Panc1 (cell line): Measurements from ENCODE around the gene DNM3. TPM values are rescaled to one million over a fixed set of nuclear protein-coding genes. Genes with fewer than 3 reads are reported as not detected.

Source experiments
- ATAC-seq: fragments of 200-7000 bp; cut with Tn5 transposase; 2 replicates; pipeline ENCODE4 v1.9.1; 2020; ENCODE audit warnings: mild to moderate bottlenecking, moderate library complexity
- BruUV-seq: library from RNA; stranded (reverse); fragments of 400-500 nt; replicated peaks from 2 replicates; lab custom pipeline; 2021; lab: Mats Ljungman, UMichigan
- CTCF ChIA-PET: fragments of 300-600 bp; sonication (Branson Sonifier 250); formaldehyde crosslinking; loops from one replicate; lab custom pipeline; 2022; ENCODE audit warnings: antibody characterized with exemption; lab: Charles Lee
- POLR2A ChIA-PET: fragments of 300-600 bp; sonication (Branson Sonifier 250); formaldehyde crosslinking; loops from one replicate; lab custom pipeline; 2022; ENCODE audit warnings: antibody characterized with exemption; lab: Charles Lee
- DNase-seq: peaks from one replicate; pipeline ENCODE4 v3.0.0-alpha.2; 2010; ENCODE audit warnings: low read depth, low spot score
- H3K27ac ChIP-seq: 2 replicates; pipeline ENCODE4 v1.5.1; 2011; ENCODE audit warnings: mild to moderate bottlenecking, low read length, inconsistent platforms
- H3K27me3 ChIP-seq: fragments of 200-500 bp; sonication (Bioruptor generic); 2 replicates; pipeline ENCODE4 v1.6.0; 2014; ENCODE audit warnings: low read length, inconsistent platforms; ENCODE audit not compliant: control insufficient read depth, insufficient read depth
- H3K36me3 ChIP-seq: fragments of 200-500 bp; sonication (Bioruptor generic); 2 replicates; pipeline ENCODE4 v1.5.1; 2014; ENCODE audit warnings: inconsistent platforms, mild to moderate bottlenecking, low read length, moderate library complexity; ENCODE audit not compliant: control insufficient read depth, insufficient read depth
- H3K4me1 ChIP-seq: 2 replicates; pipeline ENCODE4 v1.5.1; 2011; ENCODE audit warnings: inconsistent platforms, mild to moderate bottlenecking, low read length, moderate library complexity; ENCODE audit not compliant: control insufficient read depth, insufficient read depth
- H3K4me3 ChIP-seq, 2 experiments: 2 replicates each; pipeline ENCODE4 v1.5.1; 2011 to 2012; ENCODE audit warnings: low read depth in 2 of 2, low read length in 2 of 2, mild to moderate bottlenecking in 2 of 2, inconsistent platforms in 1 of 2, moderate library complexity in 1 of 2
- H3K9me3 ChIP-seq: fragments of 200-500 bp; sonication (Bioruptor generic); 2 replicates; pipeline ENCODE4 v1.5.1; 2014; ENCODE audit warnings: low read depth, mild to moderate bottlenecking, inconsistent platforms, low read length, moderate library complexity; ENCODE audit not compliant: control insufficient read depth, insufficient read depth
- POLR2AphosphoS5 ChIP-seq: IDR thresholded peaks from 2 replicates; pipeline ENCODE4 v1.6.1; 2012; ENCODE audit warnings: mild to moderate bottlenecking, low read depth, low read length, moderate library complexity
- SIN3A ChIP-seq: IDR thresholded peaks from 2 replicates; pipeline ENCODE4 v1.6.1; 2012; ENCODE audit warnings: low read depth, mild to moderate bottlenecking, low read length, moderate library complexity, borderline replicate concordance; ENCODE audit not compliant: insufficient read depth
- TCF7L2 ChIP-seq: IDR thresholded peaks from 2 replicates; pipeline ENCODE4 v1.6.1; 2011; ENCODE audit warnings: mild to moderate bottlenecking, low read depth, low read length, inconsistent platforms
- in situ Hi-C: cut with HindIII; loops from 2 replicates; pipeline ENCODE4 v1.10.0; 2016; ENCODE audit warnings: low sequenced_read_pairs, low pct_unique_long_range_greater_than_20kb
- intact Hi-C: fragments of 100-400 bp; cut with micrococcal nuclease; formaldehyde crosslinking; loops from one replicate; pipeline ENCODE4 v1.10.0; 2022; ENCODE audit not compliant: unreplicated experiment
- total RNA-seq: library from RNA; stranded (reverse); gene quantifications from one replicate; pipeline ENCODE4 v1.2.1, GENCODE V29; 2021; ENCODE audit not compliant: unreplicated experiment
- TF ChIP-seq, protein P1 (sequence below), 2 experiments: IDR thresholded peaks; 2 replicates each; pipeline ENCODE4 v1.6.1; 2011 to 2012; ENCODE audit warnings: low read depth in 2 of 2, control low read depth in 1 of 2, low read length in 1 of 2, mild to moderate bottlenecking in 1 of 2, moderate library complexity in 1 of 2; ENCODE audit not compliant: insufficient read depth in 1 of 2
- TF ChIP-seq, protein P2 (sequence below): fragments of 450-650 bp; IDR thresholded peaks from 2 replicates; pipeline ENCODE4 v1.5.1; 2017; ENCODE audit warnings: mild to moderate bottlenecking

DNM3 gene
- total RNA-seq, 1 experiment from 2014 or later: 0.46 TPM

DNA sequence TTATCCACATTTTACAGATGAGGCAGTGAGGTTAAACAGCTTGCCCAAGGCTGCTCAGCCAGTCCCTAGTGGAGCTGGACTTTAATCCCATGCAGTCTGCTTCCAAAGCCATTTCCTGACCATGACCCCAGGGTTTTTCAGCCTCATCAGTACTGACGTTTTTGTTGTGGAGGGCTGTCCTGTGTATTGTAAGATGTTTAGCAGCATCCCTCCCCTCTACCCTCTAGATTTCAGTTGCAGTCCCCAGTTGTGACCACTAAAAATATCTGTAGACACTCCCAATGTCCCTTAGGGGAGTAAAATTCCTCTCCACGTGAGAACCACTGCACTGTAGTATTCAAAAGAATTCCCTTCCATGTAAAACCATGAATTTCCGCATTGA, 549.0 kb downstream of the DNM3 start:
- no TSS peak for BruUV-seq
- DNase-seq (no peak), ATAC-seq (no peak)
- POLR2A ChIA-PET: no interaction called here
- no peaks in the 10 kb centered on the region for H3K27me3 ChIP-seq
- no peaks in the 10 kb centered on the region for H3K36me3 ChIP-seq
- in situ Hi-C loops: no loop called here
- CTCF ChIA-PET: no interaction called here
- no peak overlapping the region for H3K4me3 ChIP-seq
- H3K27ac ChIP-seq: peak overlapping the region; percentile 100
- TF ChIP-seq TCF7L2: no peak
- TF ChIP-seq POLR2AphosphoS5: no peak
- TF ChIP-seq, protein P1, sequence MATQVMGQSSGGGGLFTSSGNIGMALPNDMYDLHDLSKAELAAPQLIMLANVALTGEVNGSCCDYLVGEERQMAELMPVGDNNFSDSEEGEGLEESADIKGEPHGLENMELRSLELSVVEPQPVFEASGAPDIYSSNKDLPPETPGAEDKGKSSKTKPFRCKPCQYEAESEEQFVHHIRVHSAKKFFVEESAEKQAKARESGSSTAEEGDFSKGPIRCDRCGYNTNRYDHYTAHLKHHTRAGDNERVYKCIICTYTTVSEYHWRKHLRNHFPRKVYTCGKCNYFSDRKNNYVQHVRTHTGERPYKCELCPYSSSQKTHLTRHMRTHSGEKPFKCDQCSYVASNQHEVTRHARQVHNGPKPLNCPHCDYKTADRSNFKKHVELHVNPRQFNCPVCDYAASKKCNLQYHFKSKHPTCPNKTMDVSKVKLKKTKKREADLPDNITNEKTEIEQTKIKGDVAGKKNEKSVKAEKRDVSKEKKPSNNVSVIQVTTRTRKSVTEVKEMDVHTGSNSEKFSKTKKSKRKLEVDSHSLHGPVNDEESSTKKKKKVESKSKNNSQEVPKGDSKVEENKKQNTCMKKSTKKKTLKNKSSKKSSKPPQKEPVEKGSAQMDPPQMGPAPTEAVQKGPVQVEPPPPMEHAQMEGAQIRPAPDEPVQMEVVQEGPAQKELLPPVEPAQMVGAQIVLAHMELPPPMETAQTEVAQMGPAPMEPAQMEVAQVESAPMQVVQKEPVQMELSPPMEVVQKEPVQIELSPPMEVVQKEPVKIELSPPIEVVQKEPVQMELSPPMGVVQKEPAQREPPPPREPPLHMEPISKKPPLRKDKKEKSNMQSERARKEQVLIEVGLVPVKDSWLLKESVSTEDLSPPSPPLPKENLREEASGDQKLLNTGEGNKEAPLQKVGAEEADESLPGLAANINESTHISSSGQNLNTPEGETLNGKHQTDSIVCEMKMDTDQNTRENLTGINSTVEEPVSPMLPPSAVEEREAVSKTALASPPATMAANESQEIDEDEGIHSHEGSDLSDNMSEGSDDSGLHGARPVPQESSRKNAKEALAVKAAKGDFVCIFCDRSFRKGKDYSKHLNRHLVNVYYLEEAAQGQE (IDR thresholded peaks at IDR 0.05; ENCODE audit: insufficient read depth in 1 of 2, low read depth in 2 of 2, low read length in 1 of 2): no peak
- TF ChIP-seq SIN3A: no peak
- TF ChIP-seq, protein P2, sequence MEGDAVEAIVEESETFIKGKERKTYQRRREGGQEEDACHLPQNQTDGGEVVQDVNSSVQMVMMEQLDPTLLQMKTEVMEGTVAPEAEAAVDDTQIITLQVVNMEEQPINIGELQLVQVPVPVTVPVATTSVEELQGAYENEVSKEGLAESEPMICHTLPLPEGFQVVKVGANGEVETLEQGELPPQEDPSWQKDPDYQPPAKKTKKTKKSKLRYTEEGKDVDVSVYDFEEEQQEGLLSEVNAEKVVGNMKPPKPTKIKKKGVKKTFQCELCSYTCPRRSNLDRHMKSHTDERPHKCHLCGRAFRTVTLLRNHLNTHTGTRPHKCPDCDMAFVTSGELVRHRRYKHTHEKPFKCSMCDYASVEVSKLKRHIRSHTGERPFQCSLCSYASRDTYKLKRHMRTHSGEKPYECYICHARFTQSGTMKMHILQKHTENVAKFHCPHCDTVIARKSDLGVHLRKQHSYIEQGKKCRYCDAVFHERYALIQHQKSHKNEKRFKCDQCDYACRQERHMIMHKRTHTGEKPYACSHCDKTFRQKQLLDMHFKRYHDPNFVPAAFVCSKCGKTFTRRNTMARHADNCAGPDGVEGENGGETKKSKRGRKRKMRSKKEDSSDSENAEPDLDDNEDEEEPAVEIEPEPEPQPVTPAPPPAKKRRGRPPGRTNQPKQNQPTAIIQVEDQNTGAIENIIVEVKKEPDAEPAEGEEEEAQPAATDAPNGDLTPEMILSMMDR: no peak
- intact Hi-C loops: no loop called here
- no peaks in the 10 kb centered on the region for H3K9me3 ChIP-seq
- peaks cover 11% of the 10 kb centered on the region for H3K4me1 ChIP-seq

DNA sequence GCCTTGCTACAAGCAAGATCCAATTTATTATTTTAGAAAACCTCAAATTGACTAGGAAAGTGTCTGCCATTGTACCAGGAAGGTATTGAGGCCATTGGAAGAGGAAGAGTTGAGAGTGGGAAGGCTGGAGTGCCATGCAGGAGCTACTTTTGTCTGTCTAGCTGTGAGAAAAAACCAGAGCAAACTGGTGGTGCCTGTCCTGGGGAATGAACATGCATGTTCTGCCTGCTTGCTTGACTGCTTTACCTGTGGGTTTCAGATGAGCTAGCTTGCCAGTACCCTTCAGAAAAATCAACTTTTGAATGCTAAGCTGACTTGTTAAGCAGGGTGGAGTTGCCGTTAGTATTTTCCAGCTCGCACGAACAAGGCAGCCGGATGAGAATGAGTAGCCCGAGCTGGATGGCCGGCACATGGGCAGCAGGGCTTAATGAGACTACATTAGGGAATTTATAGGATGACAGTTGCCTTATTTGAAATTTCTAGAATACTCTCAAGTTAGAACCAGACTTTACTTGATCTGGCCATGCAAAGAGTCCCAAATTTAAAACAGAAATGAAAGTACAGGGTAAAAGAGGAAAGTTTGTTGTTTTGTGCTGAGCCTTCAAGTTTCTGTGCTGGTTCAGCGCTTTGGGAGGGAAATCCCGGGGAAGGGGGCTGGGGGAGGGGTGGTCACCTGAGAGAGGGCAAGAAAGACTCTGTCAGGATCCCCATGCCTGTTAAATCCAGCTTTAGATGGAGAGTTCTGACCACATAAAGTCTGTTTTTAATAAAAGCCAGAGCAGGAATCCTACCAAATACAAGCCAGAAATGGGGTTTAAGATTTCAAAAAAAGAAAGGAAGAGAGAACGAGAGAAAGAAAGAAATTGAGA, 549.6 kb downstream of the DNM3 start:
- no peak for DNase-seq
- ChIA-PET CTCF (no interaction called here), POLR2A (no interaction called here)
- no TSS peak for BruUV-seq
- peak overlapping the region; percentile 100 for H3K27ac ChIP-seq
- in situ Hi-C loops: no loop called here
- H3K36me3 ChIP-seq: no peaks in the 10 kb centered on the region
- TF ChIP-seq, protein P1 (IDR thresholded peaks at IDR 0.05; ENCODE audit: insufficient read depth in 1 of 2, low read depth in 2 of 2, low read length in 1 of 2): no peak
- TF ChIP-seq TCF7L2 (no peak), POLR2AphosphoS5 (no peak), SIN3A (no peak)
- TF ChIP-seq, protein P2: no peak
- H3K9me3 ChIP-seq: no peaks in the 10 kb centered on the region
- no peaks in the 10 kb centered on the region for H3K27me3 ChIP-seq
- H3K4me1 ChIP-seq: peaks cover 11% of the 10 kb centered on the region
- no peak overlapping the region for H3K4me3 ChIP-seq
- ATAC-seq: no peak
- intact Hi-C loops: no loop called here
